ENCODE data around the gene TULP3. TPM values are rescaled to one million over a fixed set of nuclear protein-coding genes. Genes with fewer than 3 reads are reported as not detected.

TULP3 gene
- total RNA-seq, 1 donor from 2014 or later: 7.8 TPM

- intact Hi-C loops (cut with micrococcal nuclease): no loop called here
Measured at GRCh38 chr12:2963154-2963759, 72.6 kb downstream of the TULP3 start.

DNA sequence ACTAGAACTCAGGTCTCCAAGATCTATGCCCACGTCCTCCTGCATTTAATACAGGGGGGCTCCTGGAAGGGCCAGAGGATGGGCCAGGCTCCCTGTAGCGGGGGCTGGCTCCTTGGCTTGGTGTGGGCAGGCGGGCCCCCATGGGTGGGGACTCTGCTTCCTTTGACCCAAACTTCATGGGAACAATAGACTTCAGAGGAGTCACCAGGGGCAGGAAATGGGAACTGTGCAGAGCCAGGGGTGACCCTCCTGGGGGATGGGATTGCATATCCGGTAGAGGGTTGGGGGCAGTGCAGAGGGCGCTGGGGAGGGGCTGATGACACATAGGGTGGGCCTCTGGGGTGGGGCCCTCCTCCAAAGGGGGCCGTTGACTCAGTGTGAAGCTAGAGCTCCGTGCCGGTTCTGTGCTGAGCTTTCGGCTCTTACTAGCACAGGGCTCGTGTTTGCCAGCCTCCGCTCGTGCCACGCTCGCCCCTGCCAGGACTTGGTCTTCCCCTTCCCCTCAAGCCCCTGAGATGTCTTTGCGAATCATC, 73.1 kb downstream of the TULP3 start:
- intact Hi-C loops (cut with micrococcal nuclease): no loop called here

- intact Hi-C loops (cut with micrococcal nuclease): no loop called here
Measured at GRCh38 chr12:2967651-2968050, 77.0 kb downstream of the TULP3 start.

DNA sequence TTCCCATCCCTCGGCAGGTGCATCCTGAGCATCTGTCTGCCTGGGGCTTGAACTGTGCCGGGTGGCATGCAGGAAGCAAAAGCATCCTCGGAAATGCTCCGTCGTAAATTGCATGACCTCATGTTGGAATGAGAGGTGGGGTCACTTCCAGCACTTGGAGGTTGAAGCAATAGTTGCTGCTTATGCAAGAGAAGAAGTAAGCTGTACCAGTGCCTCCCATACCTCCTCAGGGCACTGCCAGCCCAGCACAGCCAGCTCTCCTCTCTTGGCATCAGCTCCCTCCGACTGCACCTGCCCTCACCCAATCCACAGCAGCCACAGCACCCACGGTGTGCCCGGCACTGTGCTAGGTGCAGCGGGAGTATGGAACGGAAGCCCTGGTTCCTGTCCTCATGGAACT, 80.1 kb downstream of the TULP3 start:
- intact Hi-C loops (cut with micrococcal nuclease): no loop called here

DNA sequence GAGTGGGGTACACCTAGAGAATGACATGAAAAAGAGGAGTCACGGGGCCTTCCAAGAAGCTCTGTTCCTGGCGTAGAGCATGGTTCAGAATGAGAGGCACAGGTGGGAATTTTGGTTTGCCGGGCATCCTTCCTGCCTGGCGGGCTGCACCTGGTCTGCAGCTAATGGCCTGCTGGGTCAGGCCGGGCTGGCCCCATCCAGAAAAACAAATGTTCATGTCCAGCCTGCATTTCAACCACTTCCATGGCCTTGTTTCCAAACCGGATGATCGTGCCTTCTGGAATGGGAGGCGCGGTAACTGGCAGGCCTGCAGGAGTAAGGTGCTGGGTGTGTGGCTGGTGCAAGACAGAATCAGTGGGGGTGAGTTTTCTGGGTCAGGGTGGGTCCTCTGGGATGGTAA, 82.9 kb downstream of the TULP3 start:
- intact Hi-C loops (cut with micrococcal nuclease): no loop called here

DNA sequence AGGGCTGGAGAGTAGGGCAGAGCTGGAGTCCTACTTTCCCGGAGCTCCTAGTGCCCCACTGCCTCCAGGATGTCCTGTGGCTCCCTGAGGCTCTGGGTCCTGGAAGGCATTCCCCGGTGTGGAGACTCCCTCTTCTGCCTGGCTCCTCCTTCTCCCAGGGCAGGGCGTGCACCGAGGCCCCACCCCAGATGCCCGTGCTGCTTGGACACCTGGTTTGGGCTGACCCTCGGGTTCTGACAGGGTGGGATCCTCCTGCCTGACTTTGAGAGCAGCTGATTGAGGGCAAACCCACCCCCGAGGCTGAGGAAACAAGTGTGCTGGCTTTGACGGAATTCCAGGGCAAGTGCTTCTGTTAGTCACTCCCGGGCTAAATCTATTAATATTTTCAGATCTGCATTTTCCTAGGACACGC, 83.9 kb downstream of the TULP3 start:
- intact Hi-C loops (cut with micrococcal nuclease): no loop called here

DNA sequence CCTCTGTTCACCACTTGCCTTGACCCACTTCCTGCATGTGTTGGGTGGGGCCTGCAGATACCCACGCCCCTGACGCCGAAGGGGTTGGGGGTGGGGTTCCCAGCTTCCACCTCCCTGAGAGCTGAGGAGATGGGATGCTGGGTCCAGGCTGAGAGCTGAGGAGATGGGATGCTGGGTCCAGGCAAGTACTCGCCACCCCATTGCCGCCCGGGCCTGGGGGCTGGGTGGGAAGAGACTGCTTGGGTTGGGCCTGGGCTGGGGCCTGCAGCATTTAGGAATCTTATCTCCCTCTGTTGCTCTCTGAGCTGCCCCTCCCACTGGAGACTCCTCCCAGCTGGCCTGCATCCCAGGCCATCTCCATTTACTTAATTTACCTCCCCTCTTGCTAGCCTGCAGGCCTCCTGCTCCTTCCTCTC, 85.9 kb downstream of the TULP3 start:
- intact Hi-C loops (cut with micrococcal nuclease): no loop called here

DNA sequence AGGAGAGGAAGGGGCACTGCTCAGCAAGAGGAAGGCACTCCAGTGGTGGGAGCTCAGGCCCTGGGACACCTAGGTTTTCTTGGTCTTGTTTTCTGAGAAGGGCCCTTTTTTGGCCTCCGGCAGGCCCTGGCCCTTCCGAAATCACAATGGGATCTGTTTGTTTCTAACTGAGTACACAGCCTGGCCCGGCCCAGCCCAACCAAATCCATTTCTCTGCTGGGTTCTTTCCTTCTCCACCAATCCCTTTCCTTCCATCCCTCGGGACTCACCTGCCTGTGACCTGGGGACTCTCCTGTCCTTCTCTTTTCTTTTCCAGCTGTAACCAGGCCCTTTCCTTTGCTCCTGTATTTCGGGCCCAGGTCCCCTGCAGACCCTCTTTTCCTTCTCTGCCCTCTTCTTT, 87.1 kb downstream of the TULP3 start:
- intact Hi-C loops (cut with micrococcal nuclease): no loop called here

GRCh38 chr12:2979806-2980205, 89.1 kb downstream of the TULP3 start:
- intact Hi-C loops (cut with micrococcal nuclease): no loop called here

DNA sequence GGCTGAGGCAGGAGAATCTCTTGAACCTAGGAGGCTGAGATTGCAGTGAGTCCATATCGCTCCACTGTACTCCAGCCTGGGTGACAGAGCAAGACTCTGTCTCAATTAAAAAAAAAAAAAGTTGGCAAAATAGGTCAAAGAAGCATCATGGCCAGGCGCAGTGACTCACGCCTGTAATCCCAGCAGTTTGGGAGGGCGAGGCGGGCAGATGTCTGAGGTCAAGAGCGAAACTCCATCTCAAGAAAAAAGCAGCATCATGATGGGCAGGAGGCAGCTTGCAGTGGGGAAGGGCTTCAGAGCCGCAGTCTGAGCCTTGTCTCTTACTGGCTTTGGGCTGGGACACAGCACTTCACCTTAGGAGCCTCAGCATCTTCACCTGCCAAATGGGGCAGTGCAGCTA, 89.9 kb downstream of the TULP3 start:
- intact Hi-C loops (cut with micrococcal nuclease): no loop called here

- intact Hi-C loops (cut with micrococcal nuclease): no loop called here
Measured at GRCh38 chr12:2982361-2982760, 91.7 kb downstream of the TULP3 start.

DNA sequence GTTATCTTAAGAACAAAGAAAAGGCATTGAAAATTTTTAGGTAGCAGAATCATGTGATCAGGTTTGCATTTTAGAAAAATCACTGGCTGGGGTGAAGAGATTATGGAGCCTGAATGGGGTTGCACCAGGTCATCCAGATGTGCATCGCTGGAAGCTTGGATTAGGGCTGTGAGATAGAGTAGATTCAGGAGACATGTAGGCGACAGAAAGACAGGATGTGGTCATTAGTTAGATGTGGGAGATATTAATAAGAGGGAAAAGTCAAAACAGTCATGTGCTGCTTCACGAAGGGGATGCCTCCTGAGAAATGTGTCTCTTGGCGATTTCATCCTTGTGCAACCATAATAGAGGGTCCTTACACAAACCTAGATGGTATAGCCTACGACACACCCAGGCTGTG, 93.6 kb downstream of the TULP3 start:
- intact Hi-C loops (cut with micrococcal nuclease): no loop called here

DNA sequence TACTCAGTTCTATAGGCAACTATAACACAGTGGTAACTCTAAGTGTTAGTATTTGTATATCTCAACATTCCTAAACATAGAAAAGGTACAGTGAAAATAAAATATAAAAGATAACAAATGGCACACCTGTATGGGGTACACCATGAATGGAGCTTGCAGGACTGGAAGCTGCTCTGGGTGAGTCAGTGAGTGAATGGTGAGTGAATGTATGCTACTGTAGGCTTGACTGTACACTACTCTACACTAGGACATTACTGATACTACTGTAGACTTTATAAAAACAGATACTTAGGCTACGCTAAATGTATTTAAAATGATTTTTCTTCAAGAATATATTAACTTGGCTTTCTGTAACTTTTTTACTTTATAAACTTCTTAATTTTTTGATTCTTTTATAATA, 94.0 kb downstream of the TULP3 start:
- intact Hi-C loops (cut with micrococcal nuclease): no loop called here

DNA sequence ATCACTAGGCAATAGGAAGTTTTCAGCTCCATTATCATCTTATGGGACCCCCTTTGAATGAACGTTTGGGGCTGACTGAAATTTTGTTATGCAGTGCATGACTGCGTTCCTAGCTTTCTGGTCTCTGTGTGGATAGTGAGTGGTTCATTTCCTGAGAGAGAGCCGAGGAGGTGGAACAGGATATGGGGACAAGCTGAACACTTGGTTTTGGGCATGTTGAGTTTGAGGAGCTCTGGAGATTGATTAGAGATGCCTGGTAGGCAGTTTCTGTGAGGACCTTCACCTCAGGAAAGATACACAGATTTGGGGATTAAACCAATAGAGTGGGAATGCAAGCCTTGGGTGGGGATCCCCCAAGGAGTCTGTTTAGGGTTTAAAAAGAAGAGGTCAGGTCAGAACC, 96.2 kb downstream of the TULP3 start:
- intact Hi-C loops (cut with micrococcal nuclease): no loop called here

DNA sequence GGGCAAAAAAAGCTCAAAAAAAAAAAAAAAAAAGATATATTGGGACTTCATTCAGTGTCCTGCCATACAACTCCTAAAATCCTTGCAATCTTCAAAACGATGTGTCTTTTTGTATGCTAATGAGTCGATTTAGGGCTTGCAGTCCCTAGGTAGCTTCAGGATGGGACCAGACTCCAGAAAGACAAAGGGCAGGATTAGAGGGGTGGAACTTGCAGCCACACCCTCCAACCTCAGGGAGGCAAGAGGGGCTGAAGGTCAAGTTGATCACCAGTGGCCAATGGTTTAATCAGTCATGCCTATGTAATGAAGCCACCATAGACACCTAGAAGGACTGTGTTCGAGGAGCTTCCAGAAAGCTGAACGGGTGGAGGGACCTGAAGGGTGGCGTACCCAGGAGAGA, 97.8 kb downstream of the TULP3 start:
- intact Hi-C loops (cut with micrococcal nuclease): no loop called here

Other genes with a start within 250 kb of the TULP3 start
- gene FKBP4, start 95.9 kb upstream of the TULP3 start, total RNA-seq: 80.6 and 81.5 TPM in 2 replicates
- gene ITFG2, start 78.2 kb upstream of the TULP3 start, total RNA-seq: 48.0 and 59.5 TPM in 2 replicates
- not detected in 2 replicates for gene NRIP2, start 55.9 kb upstream of the TULP3 start, total RNA-seq
- gene TEX52, start 33.9 kb upstream of the TULP3 start, total RNA-seq: 0.41 TPM in 1 of 2 replicates, not detected in the other
- 85.0 and 90.6 TPM in 2 replicates for gene FOXM1, start 13.7 kb upstream of the TULP3 start, total RNA-seq
- gene RHNO1, start 13.7 kb upstream of the TULP3 start, total RNA-seq: 43.4 and 49.5 TPM in 2 replicates
- gene TEAD4, start 68.5 kb downstream of the TULP3 start, total RNA-seq: 0.74 and 1.4 TPM in 2 replicates
- gene TSPAN9, start 186.5 kb downstream of the TULP3 start, total RNA-seq: 0.05 TPM in 1 of 2 replicates, not detected in the other